Sigmoid colon (tissue), 4 donors: ENCODE results near the gene SERPINB10.

Source experiments
- EP300 ChIP-seq, 4 donors: sonication (generic); formaldehyde crosslinking; IDR thresholded peaks; one replicate each; pipeline ENCODE4 v1.6.1; 2017; ENCODE audit warnings: antibody characterized with exemption in 4 of 4
- POLR2A ChIP-seq, 2 donors: fragments of 450-650 bp; IDR thresholded peaks; one replicate each; pipeline ENCODE4 v1.6.1; 2016; ENCODE audit warnings: antibody characterized with exemption in 2 of 2, mild to moderate bottlenecking in 2 of 2, moderate library complexity in 2 of 2
- POLR2AphosphoS5 ChIP-seq, 4 donors: sonication (generic); formaldehyde crosslinking; IDR thresholded peaks; one replicate each; pipeline ENCODE4 v1.6.1; 2017; ENCODE audit warnings: antibody characterized with exemption in 4 of 4
- TF ChIP-seq, protein P1 (sequence below), 4 experiments: fragments of 450-650 bp in 3 of 4; fragments of 200-600 bp in 1 of 4; IDR thresholded peaks; one replicate each; pipeline ENCODE4 v1.5.1; 2016 to 2019; ENCODE audit warnings: antibody characterized with exemption in 4 of 4, mild to moderate bottlenecking in 3 of 4, moderate library complexity in 2 of 4

DNA sequence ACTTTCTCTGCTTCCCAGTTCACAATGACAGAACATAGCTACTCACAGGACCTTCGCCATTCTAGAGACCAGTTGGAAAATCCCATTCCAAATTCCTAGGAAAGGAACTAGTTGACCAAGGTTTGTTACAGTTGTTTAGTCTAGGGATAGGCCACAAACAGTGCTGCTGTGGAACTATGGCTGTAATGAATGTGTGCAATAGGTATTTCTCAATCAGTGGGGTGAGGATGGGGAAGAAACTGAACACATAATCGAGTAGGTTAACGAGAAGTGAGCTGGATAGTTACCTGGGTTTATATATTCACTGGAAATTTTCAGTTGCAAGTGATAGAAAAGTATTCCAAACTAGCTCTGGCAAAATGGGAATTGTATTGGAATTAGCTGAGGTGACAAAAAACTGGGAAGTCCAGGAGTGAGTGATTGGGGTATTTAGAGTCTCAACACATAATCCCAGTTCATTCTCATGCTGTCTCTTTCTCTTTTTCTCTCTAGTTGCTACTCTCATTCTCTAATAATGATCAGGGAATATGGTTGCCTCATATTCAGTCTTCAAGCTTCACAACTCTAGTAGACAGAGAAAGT lies 23.1 kb downstream of the SERPINB10 start:
- TF ChIP-seq, protein P1, sequence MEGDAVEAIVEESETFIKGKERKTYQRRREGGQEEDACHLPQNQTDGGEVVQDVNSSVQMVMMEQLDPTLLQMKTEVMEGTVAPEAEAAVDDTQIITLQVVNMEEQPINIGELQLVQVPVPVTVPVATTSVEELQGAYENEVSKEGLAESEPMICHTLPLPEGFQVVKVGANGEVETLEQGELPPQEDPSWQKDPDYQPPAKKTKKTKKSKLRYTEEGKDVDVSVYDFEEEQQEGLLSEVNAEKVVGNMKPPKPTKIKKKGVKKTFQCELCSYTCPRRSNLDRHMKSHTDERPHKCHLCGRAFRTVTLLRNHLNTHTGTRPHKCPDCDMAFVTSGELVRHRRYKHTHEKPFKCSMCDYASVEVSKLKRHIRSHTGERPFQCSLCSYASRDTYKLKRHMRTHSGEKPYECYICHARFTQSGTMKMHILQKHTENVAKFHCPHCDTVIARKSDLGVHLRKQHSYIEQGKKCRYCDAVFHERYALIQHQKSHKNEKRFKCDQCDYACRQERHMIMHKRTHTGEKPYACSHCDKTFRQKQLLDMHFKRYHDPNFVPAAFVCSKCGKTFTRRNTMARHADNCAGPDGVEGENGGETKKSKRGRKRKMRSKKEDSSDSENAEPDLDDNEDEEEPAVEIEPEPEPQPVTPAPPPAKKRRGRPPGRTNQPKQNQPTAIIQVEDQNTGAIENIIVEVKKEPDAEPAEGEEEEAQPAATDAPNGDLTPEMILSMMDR (IDR thresholded peaks at IDR 0.05): no peak
- TF ChIP-seq POLR2AphosphoS5 (IDR thresholded peaks at IDR 0.05) (no peak), POLR2A (IDR thresholded peaks at IDR 0.05) (no peak), EP300 (IDR thresholded peaks at IDR 0.05) (no peak)
